ENCODE measurements around the gene HSF5. TPM values are rescaled to one million over a fixed set of nuclear protein-coding genes. Genes with fewer than 3 reads are reported as not detected.

The HSF5 gene
- total and polyA plus RNA-seq, 2 donors (not counting 1 experiment from before 2014, with no cell fraction given): 2.2 to 5.1 TPM

DNA sequence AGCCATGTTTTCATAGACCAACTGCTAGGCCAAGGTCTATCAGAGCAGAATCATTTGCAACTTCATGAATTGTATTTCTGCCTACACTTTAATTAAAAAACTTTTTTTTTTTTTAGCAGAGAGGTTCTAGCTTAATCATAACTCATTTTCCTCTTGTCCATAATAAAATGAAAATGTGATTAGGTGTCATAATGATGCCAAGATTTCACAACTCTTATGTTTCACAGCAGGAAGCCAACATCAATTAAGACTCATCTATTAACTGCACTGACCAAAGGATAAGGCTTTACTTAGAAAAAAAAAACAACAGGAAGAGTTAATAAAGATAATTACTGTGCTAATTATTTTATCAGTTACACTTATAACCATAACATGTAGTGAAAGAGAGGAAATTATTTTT lies 52.0 kb downstream of the HSF5 start:
- Histone ChIP-seq H3K27ac (ENCODE audit: low read length in 2 of 2) (no peak overlapping the region), H2AFZ (ENCODE audit: insufficient read depth, low read depth, low read length, poor library complexity, severe bottlenecking) (no peak overlapping the region), H3K36me3 (replicated peaks in 1 of 2; ENCODE audit: control extremely low read depth in 1 of 2, control insufficient read depth in 1 of 2, extremely low read depth in 1 of 2, insufficient read depth in 2 of 2, low read length in 1 of 2) (peaks cover 3 to 7% of the 10 kb centered on the region in 2 experiments), H3K4me2 (replicated peaks; ENCODE audit: low read depth, low read length, poor library complexity, severe bottlenecking) (no peak overlapping the region), H3K4me3 (ENCODE audit: control extremely low read depth in 1 of 5, extremely low read depth in 1 of 5, insufficient read depth in 1 of 5, low read depth in 2 of 5, low read length in 4 of 5) (no peak overlapping the region), H3K79me2 (ENCODE audit: control insufficient read depth, insufficient read depth, low read length) (no peaks in the 10 kb centered on the region), H4K20me1 (ENCODE audit: control insufficient read depth, insufficient read depth, low read length, poor library complexity, severe bottlenecking) (no peaks in the 10 kb centered on the region), H3K4me1 (ENCODE audit: control insufficient read depth in 2 of 2, insufficient read depth in 2 of 2, low read length in 2 of 2) (no peaks in the 10 kb centered on the region), H3K9me3 (ENCODE audit: control extremely low read depth in 1 of 3, control insufficient read depth in 2 of 3, insufficient read depth in 1 of 3, low read length in 2 of 3) (no peaks in the 10 kb centered on the region), H3K9ac (ENCODE audit: low read length) (no peak overlapping the region), H3K27me3 (replicated peaks in 1 of 4; ENCODE audit: control extremely low read depth in 1 of 4, control insufficient read depth in 3 of 4, insufficient read depth in 4 of 4, low read length in 3 of 4) (no peaks in the 10 kb centered on the region)
- no peak for ATAC-seq (ENCODE audit: low read depth)
- Mint-ChIP-seq H3K27me3 (no peaks in the 10 kb centered on the region), H3K4me1 (no peaks in the 10 kb centered on the region), H3K4me3 (no peak overlapping the region), H3K27ac (no peak overlapping the region), H3K9me3 (ENCODE audit: insufficient read depth) (no peaks in the 10 kb centered on the region)
- intact Hi-C loops (cut with micrococcal nuclease): no loop called here
- DNase-seq: no peak
- TF ChIP-seq EZH2 (IDR thresholded peaks at IDR 0.05; ENCODE audit: borderline replicate concordance, insufficient read depth, low read depth, low read length, poor library complexity, severe bottlenecking): no peak
- TF ChIP-seq, protein P1, sequence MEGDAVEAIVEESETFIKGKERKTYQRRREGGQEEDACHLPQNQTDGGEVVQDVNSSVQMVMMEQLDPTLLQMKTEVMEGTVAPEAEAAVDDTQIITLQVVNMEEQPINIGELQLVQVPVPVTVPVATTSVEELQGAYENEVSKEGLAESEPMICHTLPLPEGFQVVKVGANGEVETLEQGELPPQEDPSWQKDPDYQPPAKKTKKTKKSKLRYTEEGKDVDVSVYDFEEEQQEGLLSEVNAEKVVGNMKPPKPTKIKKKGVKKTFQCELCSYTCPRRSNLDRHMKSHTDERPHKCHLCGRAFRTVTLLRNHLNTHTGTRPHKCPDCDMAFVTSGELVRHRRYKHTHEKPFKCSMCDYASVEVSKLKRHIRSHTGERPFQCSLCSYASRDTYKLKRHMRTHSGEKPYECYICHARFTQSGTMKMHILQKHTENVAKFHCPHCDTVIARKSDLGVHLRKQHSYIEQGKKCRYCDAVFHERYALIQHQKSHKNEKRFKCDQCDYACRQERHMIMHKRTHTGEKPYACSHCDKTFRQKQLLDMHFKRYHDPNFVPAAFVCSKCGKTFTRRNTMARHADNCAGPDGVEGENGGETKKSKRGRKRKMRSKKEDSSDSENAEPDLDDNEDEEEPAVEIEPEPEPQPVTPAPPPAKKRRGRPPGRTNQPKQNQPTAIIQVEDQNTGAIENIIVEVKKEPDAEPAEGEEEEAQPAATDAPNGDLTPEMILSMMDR (IDR thresholded peaks at IDR 0.05): no peak
- ChIA-PET CTCF (interaction anchor here (2.6 kb wide), 1 partner anchor 119 kb away, joined by 14 read pairs; no protein-coding TSS in a partner anchor), POLR2A (no interaction called here)

DNA sequence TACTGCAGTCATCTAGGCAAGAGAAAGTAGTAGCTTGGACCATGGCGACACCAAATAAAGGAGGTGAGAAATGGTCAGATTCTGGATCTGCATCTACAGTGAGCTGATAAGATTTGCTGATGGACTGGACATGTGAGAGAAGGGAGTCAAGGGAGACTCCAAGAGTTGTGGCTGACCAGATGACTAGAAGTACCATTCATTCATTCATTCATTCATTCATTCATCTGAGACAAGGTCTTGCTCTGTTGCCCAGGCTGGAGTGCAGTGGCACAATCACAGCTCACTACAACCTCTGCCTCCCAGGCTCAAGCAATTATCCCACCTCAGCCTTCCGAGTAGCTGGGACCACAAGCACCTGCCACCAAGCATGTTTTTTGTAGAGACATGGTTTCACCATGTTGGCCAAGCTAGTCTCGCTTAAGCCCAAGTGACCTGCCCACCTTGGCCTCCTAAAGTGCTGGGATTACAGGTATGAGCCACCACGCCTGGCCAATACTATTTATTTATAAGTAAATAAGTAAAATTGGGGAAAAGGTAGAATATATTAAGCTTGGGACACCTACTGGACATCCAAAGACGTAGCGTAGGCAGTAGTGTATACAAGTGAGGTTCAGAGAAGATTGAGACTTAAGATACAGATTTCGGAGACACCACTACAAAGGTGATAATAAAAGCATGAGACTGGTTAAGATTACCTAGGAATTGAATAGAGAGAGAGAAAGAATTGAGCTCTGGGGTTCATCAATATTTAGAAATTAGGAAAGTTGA lies 55.2 kb downstream of the HSF5 start:
- Histone ChIP-seq H4K20me1 (ENCODE audit: control insufficient read depth, insufficient read depth, low read length, poor library complexity, severe bottlenecking) (no peaks in the 10 kb centered on the region), H2AFZ (ENCODE audit: insufficient read depth, low read depth, low read length, poor library complexity, severe bottlenecking) (no peak overlapping the region), H3K27ac (ENCODE audit: low read length in 2 of 2) (no peak overlapping the region), H3K4me3 (ENCODE audit: control extremely low read depth in 1 of 5, extremely low read depth in 1 of 5, insufficient read depth in 1 of 5, low read depth in 2 of 5, low read length in 4 of 5) (no peak overlapping the region), H3K9me3 (ENCODE audit: control extremely low read depth in 1 of 3, control insufficient read depth in 2 of 3, insufficient read depth in 1 of 3, low read length in 2 of 3) (no peaks in the 10 kb centered on the region), H3K9ac (ENCODE audit: low read length) (no peak overlapping the region), H3K4me2 (replicated peaks; ENCODE audit: low read depth, low read length, poor library complexity, severe bottlenecking) (no peak overlapping the region), H3K27me3 (replicated peaks in 1 of 4; ENCODE audit: control extremely low read depth in 1 of 4, control insufficient read depth in 3 of 4, insufficient read depth in 4 of 4, low read length in 3 of 4) (no peaks in the 10 kb centered on the region), H3K4me1 (ENCODE audit: control insufficient read depth in 2 of 2, insufficient read depth in 2 of 2, low read length in 2 of 2) (no peaks in the 10 kb centered on the region), H3K36me3 (replicated peaks in 1 of 2; ENCODE audit: control extremely low read depth in 1 of 2, control insufficient read depth in 1 of 2, extremely low read depth in 1 of 2, insufficient read depth in 2 of 2, low read length in 1 of 2) (peaks cover 0 to 7% of the 10 kb centered on the region in 2 experiments), H3K79me2 (ENCODE audit: control insufficient read depth, insufficient read depth, low read length) (no peaks in the 10 kb centered on the region)
- Mint-ChIP-seq H3K4me1 (peaks cover 2% of the 10 kb centered on the region), H3K4me3 (no peak overlapping the region), H3K27ac (no peak overlapping the region), H3K27me3 (no peaks in the 10 kb centered on the region), H3K9me3 (ENCODE audit: insufficient read depth) (no peaks in the 10 kb centered on the region)
- DNase-seq: no peak
- WGBS (ENCODE audit: insufficient coverage): 94% methylated on average over 3 of the region's 7 CpGs
- TF ChIP-seq, protein P1 (IDR thresholded peaks at IDR 0.05): no peak
- TF ChIP-seq EZH2 (IDR thresholded peaks at IDR 0.05; ENCODE audit: borderline replicate concordance, insufficient read depth, low read depth, low read length, poor library complexity, severe bottlenecking): no peak
- no peak for ATAC-seq (ENCODE audit: low read depth)
- POLR2A ChIA-PET: no interaction called here
- CTCF ChIA-PET: interaction anchor here (0.6 to 2.0 kb wide), 3 partner anchors 116 to 545 kb away, joined by 5 to 15 read pairs (median 6); no protein-coding TSS in a partner anchor
- intact Hi-C loops (cut with micrococcal nuclease): no loop called here
